Measurements from ENCODE around the gene GNB5.
"Not testable (repeated sequence)": the region's sequence is repeated elsewhere in the genome, so short reads cannot be mapped to it uniquely, and the experiment has no call there.

The GNB5 gene

GRCh38 chr15:52165494-52166131, 25.6 kb downstream of the GNB5 start:
- DNase-seq = not testable (repeated sequence)

GRCh38 chr15:52164631-52165265, 26.4 kb downstream of the GNB5 start:
- peak in 2 of 6 experiments; percentile 6 to 16 for DNase-seq

- DNase-seq = peak in 2 of 6 experiments; percentile 2 to 6
Observed at GRCh38 chr15:52163321-52164190, 27.6 kb downstream of the GNB5 start.

- DNase-seq = no peak
Observed at GRCh38 chr15:52162876-52163275, 28.3 kb downstream of the GNB5 start.

- no peak for DNase-seq
Observed at GRCh38 chr15:52162260-52162659, 28.9 kb downstream of the GNB5 start.

GRCh38 chr15:52161406-52161966, 29.7 kb downstream of the GNB5 start:
- DNase-seq = no peak

- DNase-seq = no peak
Observed at GRCh38 chr15:52159645-52160044, 31.5 kb downstream of the GNB5 start.

- no peak for DNase-seq
Observed at GRCh38 chr15:52158084-52158765, 33.0 kb downstream of the GNB5 start.

- DNase-seq = no peak
Observed at GRCh38 chr15:52155878-52156277, 35.3 kb downstream of the GNB5 start.

- no peak for DNase-seq
Observed at GRCh38 chr15:52154896-52155865, 36.0 kb downstream of the GNB5 start.

- no peak for DNase-seq
Observed at GRCh38 chr15:52153900-52154895, 37.0 kb downstream of the GNB5 start.

GRCh38 chr15:52151353-52151752, 39.8 kb downstream of the GNB5 start:
- DNase-seq = no peak

GRCh38 chr15:52150871-52151270, 40.3 kb downstream of the GNB5 start:
- no peak for DNase-seq

GRCh38 chr15:52150043-52150825, 41.0 kb downstream of the GNB5 start:
- no peak for DNase-seq

- no peak for DNase-seq
Observed at GRCh38 chr15:52148403-52148802, 42.8 kb downstream of the GNB5 start.

- no peak for DNase-seq
Observed at GRCh38 chr15:52146776-52147175, 44.4 kb downstream of the GNB5 start.

GRCh38 chr15:52146261-52146660, 44.9 kb downstream of the GNB5 start:
- DNase-seq = no peak

GRCh38 chr15:52144656-52145178, 46.5 kb downstream of the GNB5 start:
- DNase-seq = no peak

- no peak for DNase-seq
Observed at GRCh38 chr15:52143873-52144272, 47.3 kb downstream of the GNB5 start.
